Body of pancreas (tissue), 4 donors: ENCODE data around the gene ACOX3.

Experiments
- CTCF ChIP-seq, 7 experiments: fragments of 450-650 bp in 4 of 7; fragments of 200-600 bp in 3 of 7; sonication (generic) in 3 of 7; IDR thresholded peaks; one replicate each; pipeline ENCODE4 v1.5.1; 2016 to 2019; ENCODE audit warnings: antibody characterized with exemption in 7 of 7
- POLR2A ChIP-seq, 3 donors: fragments of 450-650 bp; IDR thresholded peaks; one replicate each; pipeline ENCODE4 v1.6.1; 2016; ENCODE audit warnings: antibody characterized with exemption in 3 of 3, mild to moderate bottlenecking in 2 of 3

DNA sequence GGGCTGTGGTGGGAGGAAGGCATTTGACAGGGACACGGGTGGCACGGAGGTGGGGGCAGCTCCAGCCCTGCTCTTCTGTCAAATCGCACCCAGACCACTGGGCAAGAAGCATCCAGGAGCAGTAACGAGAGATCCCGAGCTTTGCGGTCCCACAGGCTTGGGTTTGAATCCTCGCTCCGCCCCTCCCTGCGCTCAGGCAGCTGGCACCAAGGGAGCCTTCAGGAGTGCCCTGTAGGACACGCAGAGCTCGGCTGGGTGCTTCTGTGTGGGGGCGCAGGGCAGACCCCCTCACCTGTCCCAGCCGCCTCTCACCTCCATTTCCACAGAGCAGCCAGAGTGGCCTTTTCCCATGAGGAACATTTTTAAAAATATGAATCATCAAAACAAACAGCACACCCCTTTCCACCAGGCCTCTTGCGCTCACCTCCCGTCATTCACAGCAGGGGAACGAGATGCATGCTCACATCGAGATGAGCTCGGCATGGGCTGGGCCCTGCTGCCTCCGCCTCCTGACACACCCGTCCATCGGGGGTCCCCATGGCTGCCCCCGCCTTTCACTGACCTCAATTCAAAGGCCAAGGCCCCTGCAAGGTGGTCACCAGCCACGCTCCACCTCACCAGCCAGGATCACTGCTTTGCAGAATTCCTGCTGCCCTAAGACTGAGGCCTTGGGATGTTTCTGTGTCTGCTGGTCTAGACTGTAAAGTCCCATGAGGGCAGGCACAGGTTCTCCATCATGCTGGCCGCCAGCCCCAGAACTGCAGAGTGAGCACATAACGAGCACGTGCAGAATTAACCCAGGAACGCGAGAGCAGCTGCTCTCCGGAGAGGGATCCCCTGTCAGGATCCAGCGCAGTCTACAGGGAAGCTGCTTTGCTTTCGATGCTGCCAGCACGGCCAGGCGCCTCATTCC is 52.7 kb downstream of the ACOX3 start:
- TF ChIP-seq CTCF (IDR thresholded peaks at IDR 0.05) (no peak), POLR2A (IDR thresholded peaks at IDR 0.05) (no peak)
